CD4-positive, alpha-beta T cell (primary cell): ENCODE data around the gene RFFL. TPM values are rescaled to one million over a fixed set of nuclear protein-coding genes. Genes with fewer than 3 reads are reported as not detected.

Experiments
- ATAC-seq: fragments of 200-7000 bp; cut with Tn5 transposase; one replicate; pipeline ENCODE4 v1.10.0; 2022; ENCODE audit warnings: mild to moderate bottlenecking; ENCODE audit not compliant: poor library complexity
- CTCF ChIA-PET: fragments of 350-600 bp; sonication (Branson Sonifier 250); formaldehyde crosslinking; loops from one replicate; lab custom pipeline; 2021; ENCODE audit warnings: antibody characterized with exemption, inconsistent platforms; lab: Charles Lee
- POLR2A ChIA-PET: fragments of 350-600 bp; sonication (Branson Sonifier 250); formaldehyde crosslinking; loops from one replicate; lab custom pipeline; 2021; ENCODE audit warnings: antibody characterized with exemption, inconsistent platforms; lab: Charles Lee
- DNase-seq, 14 experiments: peaks; one replicate each; pipeline ENCODE4 v3.0.0-alpha.2; 2013 to 2020; ENCODE audit warnings: mixed read lengths in 2 of 14
- H3K27ac ChIP-seq, 2 donors: one replicate each; pipeline versions ENCODE4 v1.5.1 to v1.7.0; 2013; ENCODE audit warnings: low read length in 2 of 2, low read depth in 1 of 2, mild to moderate bottlenecking in 1 of 2
- H3K27me3 ChIP-seq, 2 experiments: 1 replicate in 1 of 2; 2 replicates in 1 of 2; pipeline versions ENCODE4 v1.6.1 to v1.7.0; 2013; ENCODE audit warnings: low read length in 2 of 2, control low read depth in 1 of 2, mild to moderate bottlenecking in 1 of 2, moderate library complexity in 1 of 2; ENCODE audit not compliant: insufficient read depth in 2 of 2, control insufficient read depth in 1 of 2
- H3K36me3 ChIP-seq: one replicate; pipeline ENCODE4 v1.6.1; 2013; ENCODE audit warnings: low read length, control low read depth; ENCODE audit not compliant: insufficient read depth
- H3K4me1 ChIP-seq: one replicate; pipeline ENCODE4 v1.6.1; 2013; ENCODE audit warnings: low read length, control low read depth; ENCODE audit not compliant: insufficient read depth
- H3K4me3 ChIP-seq: one replicate; pipeline ENCODE4 v1.5.1; 2013; ENCODE audit warnings: mild to moderate bottlenecking, low read length, moderate library complexity
- H3K9me3 ChIP-seq, 2 experiments: 1 replicate in 1 of 2; 2 replicates in 1 of 2; pipeline versions ENCODE4 v1.6.1 to v1.7.0; 2013; ENCODE audit warnings: low read length in 2 of 2, mild to moderate bottlenecking in 2 of 2, control low read depth in 1 of 2, moderate library complexity in 1 of 2; ENCODE audit not compliant: control insufficient read depth in 1 of 2, insufficient read depth in 1 of 2
- H3K27ac Mint-ChIP-seq: one replicate; pipeline ENCODE4 v1.8.0; 2020; ENCODE audit warnings: mixed read lengths
- H3K27me3 Mint-ChIP-seq: one replicate; pipeline ENCODE4 v1.8.0; 2021; ENCODE audit warnings: mixed read lengths
- H3K36me3 Mint-ChIP-seq: one replicate; pipeline ENCODE4 v1.8.0; 2021; ENCODE audit warnings: low read depth, mixed read lengths
- H3K4me1 Mint-ChIP-seq: one replicate; pipeline ENCODE4 v1.8.0; 2021; ENCODE audit warnings: low read depth, mixed read lengths
- H3K4me3 Mint-ChIP-seq: one replicate; pipeline ENCODE4 v1.8.0; 2020; ENCODE audit warnings: mild to moderate bottlenecking, mixed read lengths
- H3K9me3 Mint-ChIP-seq: one replicate; pipeline ENCODE4 v1.8.0; 2020; ENCODE audit warnings: mixed read lengths
- intact Hi-C, 2 experiments: fragments of 100-400 bp; cut with DNase I in 1 of 2; cut with micrococcal nuclease in 1 of 2; formaldehyde crosslinking; loops; one replicate each; pipeline versions ENCODE4 v1.15.1 to v1.9.0; 2023 to 2025; cut with DNase I, micrococcal nuclease
- total RNA-seq, 174 experiments: library from RNA in 2 of 174; stranded (reverse) in 2 of 174; gene quantifications; one replicate each; pipeline ENCODE4 v1.2.3 and lab custom pipeline; 2021 to 2026
- TF ChIP-seq, protein P1 (sequence below): fragments of 200-600 bp; IDR thresholded peaks from one replicate; pipeline ENCODE4 v1.8.0; 2022; ENCODE audit warnings: antibody characterized with exemption, mild to moderate bottlenecking

Gene RFFL
- total RNA-seq, 2 experiments from 2014 or later: 57.8 to 66.1 TPM

DNA sequence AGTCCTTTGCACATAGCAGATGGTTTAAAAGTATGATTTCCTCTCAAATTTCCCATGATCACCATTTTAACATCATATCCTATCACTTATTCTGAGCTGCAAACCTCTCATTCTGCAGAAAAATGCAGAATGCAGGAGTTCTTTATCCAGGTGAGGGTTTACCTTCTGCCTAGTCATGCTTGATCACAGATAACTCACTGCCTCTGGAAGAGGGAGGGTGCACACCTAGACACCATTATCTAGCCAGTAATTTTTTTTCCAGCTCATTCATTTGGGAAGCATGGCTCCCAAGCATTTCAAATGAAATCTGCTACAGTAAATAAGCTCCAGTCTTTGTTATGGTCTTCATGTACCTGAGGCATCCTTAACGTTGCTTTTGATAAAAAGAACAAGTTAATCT lies 38.0 kb downstream of the RFFL start:
- Mint-ChIP-seq H3K4me1 (peaks cover 64% of the 10 kb centered on the region), H3K27ac (peak overlapping the region; percentile 95), H3K4me3 (no peak overlapping the region), H3K27me3 (no peaks in the 10 kb centered on the region), H3K9me3 (no peaks in the 10 kb centered on the region), H3K36me3 (peaks cover 51% of the 10 kb centered on the region)
- Histone ChIP-seq H3K9me3 (no peaks in the 10 kb centered on the region), H3K4me3 (no peak overlapping the region), H3K27ac (no peak overlapping the region), H3K4me1 (peaks cover 37% of the 10 kb centered on the region), H3K27me3 (no peaks in the 10 kb centered on the region), H3K36me3 (peaks cover 27% of the 10 kb centered on the region)
- ATAC-seq (no peak), DNase-seq (no peak)
- intact Hi-C loops: loop anchor here in 1 of 2 experiments (2.0 kb wide), 1 partner anchor 15 kb away; no protein-coding TSS in a partner anchor
- ChIA-PET POLR2A (interaction anchor here (0.6 to 3.2 kb wide), 3 partner anchors 21 to 25 kb away, joined by 3 to 11 read pairs (median 3); no protein-coding TSS in a partner anchor), CTCF (interaction anchor here (1.6 kb wide), 1 partner anchor 93 kb away, joined by 3 read pairs; no protein-coding TSS in a partner anchor)
- TF ChIP-seq, protein P1, sequence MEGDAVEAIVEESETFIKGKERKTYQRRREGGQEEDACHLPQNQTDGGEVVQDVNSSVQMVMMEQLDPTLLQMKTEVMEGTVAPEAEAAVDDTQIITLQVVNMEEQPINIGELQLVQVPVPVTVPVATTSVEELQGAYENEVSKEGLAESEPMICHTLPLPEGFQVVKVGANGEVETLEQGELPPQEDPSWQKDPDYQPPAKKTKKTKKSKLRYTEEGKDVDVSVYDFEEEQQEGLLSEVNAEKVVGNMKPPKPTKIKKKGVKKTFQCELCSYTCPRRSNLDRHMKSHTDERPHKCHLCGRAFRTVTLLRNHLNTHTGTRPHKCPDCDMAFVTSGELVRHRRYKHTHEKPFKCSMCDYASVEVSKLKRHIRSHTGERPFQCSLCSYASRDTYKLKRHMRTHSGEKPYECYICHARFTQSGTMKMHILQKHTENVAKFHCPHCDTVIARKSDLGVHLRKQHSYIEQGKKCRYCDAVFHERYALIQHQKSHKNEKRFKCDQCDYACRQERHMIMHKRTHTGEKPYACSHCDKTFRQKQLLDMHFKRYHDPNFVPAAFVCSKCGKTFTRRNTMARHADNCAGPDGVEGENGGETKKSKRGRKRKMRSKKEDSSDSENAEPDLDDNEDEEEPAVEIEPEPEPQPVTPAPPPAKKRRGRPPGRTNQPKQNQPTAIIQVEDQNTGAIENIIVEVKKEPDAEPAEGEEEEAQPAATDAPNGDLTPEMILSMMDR: no peak

DNA sequence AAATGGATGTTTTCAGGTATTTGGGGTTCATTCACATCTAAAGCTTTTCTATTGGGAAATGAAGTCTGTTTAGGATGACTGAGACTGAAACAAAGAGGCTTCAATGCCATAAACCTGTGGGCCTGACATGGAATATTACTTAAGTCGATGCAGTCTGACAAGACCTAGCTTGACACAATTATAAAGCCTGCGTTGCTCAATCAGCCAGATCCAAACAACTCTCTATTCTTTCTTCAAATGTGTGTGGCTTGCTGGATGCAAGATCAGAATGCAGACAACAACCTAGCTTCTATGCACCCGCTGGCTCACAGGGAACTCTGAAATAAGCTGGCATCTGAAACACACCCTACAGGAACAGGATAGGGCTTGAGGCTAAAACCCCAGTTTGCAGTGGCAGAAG lies 40.0 kb downstream of the RFFL start:
- DNase-seq (no peak), ATAC-seq (no peak)
- H3K27me3 ChIP-seq: no peaks in the 10 kb centered on the region
- intact Hi-C loops: loop anchor here in 1 of 2 experiments (1.0 to 2.0 kb wide), 2 partner anchors 40 to 65 kb away; partner anchors contain the start of gene RFFL
- peaks cover 67% of the 10 kb centered on the region for H3K4me1 Mint-ChIP-seq
- no peaks in the 10 kb centered on the region for H3K9me3 ChIP-seq
- H3K27ac ChIP-seq: peak overlapping the region; percentile 84 to 87
- H3K9me3 Mint-ChIP-seq: no peaks in the 10 kb centered on the region
- peaks cover 42% of the 10 kb centered on the region for H3K36me3 ChIP-seq
- TF ChIP-seq, protein P1: no peak
- CTCF ChIA-PET: interaction anchor here (1.0 to 3.1 kb wide), 10 partner anchors 20 to 96 kb away, joined by 3 to 28 read pairs (median 7); partner anchors contain the start of genes RAD51D and RFFL
- H3K36me3 Mint-ChIP-seq: peaks cover 70% of the 10 kb centered on the region
- peaks cover 35% of the 10 kb centered on the region for H3K4me1 ChIP-seq
- H3K4me3 ChIP-seq: no peak overlapping the region
- peak overlapping the region; percentile 95 for H3K27ac Mint-ChIP-seq
- H3K4me3 Mint-ChIP-seq: peak overlapping the region; percentile 11
- H3K27me3 Mint-ChIP-seq: no peaks in the 10 kb centered on the region
- POLR2A ChIA-PET: interaction anchor here (0.6 to 3.2 kb wide), 12 partner anchors 11 to 138 kb away, joined by 3 to 45 read pairs (median 16); partner anchors contain the start of genes LIG3 and RFFL

DNA sequence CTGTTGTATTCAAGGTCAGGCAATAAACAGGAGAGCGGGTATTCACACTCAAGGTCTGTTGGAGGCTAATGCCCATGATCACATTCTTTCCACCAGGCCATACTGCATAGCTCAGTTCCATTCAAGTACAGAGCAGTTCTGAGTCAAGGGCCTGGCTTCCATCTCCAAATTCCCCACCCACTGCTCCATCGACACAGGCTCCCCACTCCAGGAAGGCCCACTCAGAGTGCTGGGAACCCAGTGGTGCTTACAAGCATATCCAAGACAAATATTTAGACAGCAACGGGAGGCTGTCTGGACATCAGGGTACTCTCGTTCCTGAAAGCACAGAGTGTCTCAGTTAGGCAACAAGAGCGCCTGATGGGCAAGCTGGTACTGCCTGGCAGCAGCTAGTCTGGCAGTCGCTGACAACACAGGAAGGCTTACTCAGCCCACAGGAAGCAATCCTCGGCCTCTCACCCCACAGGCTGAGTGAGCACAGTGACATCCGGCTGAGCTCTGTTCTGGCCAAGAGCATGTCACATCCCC lies 40.9 kb downstream of the RFFL start:
- H3K27ac ChIP-seq: peak overlapping the region; percentile 84 to 87
- H3K9me3 Mint-ChIP-seq: no peaks in the 10 kb centered on the region
- ChIA-PET POLR2A (interaction anchor here (1.0 to 3.2 kb wide), 20 partner anchors 10 to 564 kb away, joined by 3 to 45 read pairs (median 6); partner anchors contain the start of genes LIG3 and RFFL), CTCF (interaction anchor here (1.0 to 3.1 kb wide), 14 partner anchors 15 to 725 kb away, joined by 3 to 28 read pairs (median 4); partner anchors contain the start of genes LIG3, RAD51D and RFFL)
- peaks cover 75% of the 10 kb centered on the region for H3K36me3 Mint-ChIP-seq
- H3K36me3 ChIP-seq: peaks cover 51% of the 10 kb centered on the region
- no peaks in the 10 kb centered on the region for H3K9me3 ChIP-seq
- peak overlapping the region; percentile 15 for H3K4me3 ChIP-seq
- ATAC-seq (peak; percentile 97), DNase-seq (peak; percentile 37 to 88 (median 72))
- intact Hi-C loops: loop anchor here in 1 of 2 experiments (1.0 to 2.0 kb wide), 3 partner anchors 29 to 66 kb away; partner anchors contain the start of gene RFFL
- H3K4me1 ChIP-seq: peaks cover 35% of the 10 kb centered on the region
- H3K27me3 Mint-ChIP-seq: no peaks in the 10 kb centered on the region
- H3K4me3 Mint-ChIP-seq: peak overlapping the region; percentile 12
- TF ChIP-seq, protein P1: no peak
- H3K27me3 ChIP-seq: no peaks in the 10 kb centered on the region
- H3K4me1 Mint-ChIP-seq: peaks cover 63% of the 10 kb centered on the region
- peak overlapping the region; percentile 95 for H3K27ac Mint-ChIP-seq
